SU-DHL-6 (cell line): ENCODE results near the gene SPATA6.
"Not testable (repeated sequence)": the region's sequence is repeated elsewhere in the genome, so short reads cannot be mapped to it uniquely, and the experiment has no call there.

Experiments
- H2AFZ ChIP-seq: fragments of 200-600 bp; sonication (generic); 2 replicates; pipeline ENCODE4 v1.6.1; 2014; ENCODE audit warnings: low read depth, mild to moderate bottlenecking, moderate library complexity, mixed read lengths, antibody characterized with exemption, low read length; ENCODE audit not compliant: severe bottlenecking
- H3F3A ChIP-seq: fragments of 200-600 bp; shearing (Covaris generic); 2 replicates; pipeline ENCODE4 v1.6.0; 2016; ENCODE audit warnings: antibody characterized with exemption, mild to moderate bottlenecking; ENCODE audit not compliant: insufficient read depth
- H3K27ac ChIP-seq: fragments of 200-600 bp; sonication (generic); 2 replicates; pipeline ENCODE4 v1.5.1; 2016; ENCODE audit warnings: low read depth, mild to moderate bottlenecking, low read length, moderate library complexity, mixed read lengths
- H3K27me3 ChIP-seq: fragments of 200-600 bp; sonication (generic), shearing (Covaris generic); 2 replicates; pipeline ENCODE4 v1.6.0; 2014; ENCODE audit warnings: mild to moderate bottlenecking, low read length
- H3K36me3 ChIP-seq: fragments of 200-600 bp; sonication (generic); 2 replicates; pipeline ENCODE4 v1.6.1; 2014; ENCODE audit warnings: mild to moderate bottlenecking, low read length, mixed read lengths
- H3K4me2 ChIP-seq: fragments of 300-600, 200-600 bp; shearing (Covaris generic), sonication (generic); 2 replicates; pipeline ENCODE4 v1.6.0; 2014; ENCODE audit warnings: low read length, low read depth, mild to moderate bottlenecking; ENCODE audit not compliant: poor library complexity, severe bottlenecking
- H3K4me3 ChIP-seq: fragments of 200-600 bp; sonication (generic); 2 replicates; pipeline ENCODE4 v1.5.1; 2014; ENCODE audit warnings: antibody characterized with exemption, low read length, mild to moderate bottlenecking, mixed read lengths; ENCODE audit not compliant: insufficient read depth, poor library complexity, severe bottlenecking
- H3K79me2 ChIP-seq: fragments of 200-600 bp; sonication (generic); 2 replicates; pipeline ENCODE4 v1.6.1; 2014; ENCODE audit warnings: mild to moderate bottlenecking, low read length, moderate library complexity; ENCODE audit not compliant: insufficient read depth
- H3K9ac ChIP-seq: fragments of 200-600 bp; sonication (generic); 2 replicates; pipeline ENCODE4 v1.7.0; 2014; ENCODE audit warnings: mild to moderate bottlenecking, low read length
- H3K9me2 ChIP-seq: fragments of 200-600 bp; sonication (generic); replicated peaks from 2 replicates; pipeline ENCODE4 v1.6.1; 2014; ENCODE audit warnings: low read length; ENCODE audit not compliant: insufficient read depth
- H3K9me3 ChIP-seq: fragments of 200-600 bp; sonication (generic); 2 replicates; pipeline ENCODE4 v1.6.1; 2014; ENCODE audit warnings: low read length, mixed read lengths; ENCODE audit not compliant: insufficient read depth
- H4K20me1 ChIP-seq: fragments of 200-600 bp; sonication (generic); 2 replicates; pipeline ENCODE4 v1.6.1; 2014; ENCODE audit warnings: low read depth, mild to moderate bottlenecking, antibody characterized with exemption, low read length, moderate library complexity, mixed read lengths
- CTCF ChIP-seq: fragments of 200-600 bp; sonication (generic); IDR thresholded peaks from one replicate; pipeline ENCODE4 v1.5.1; 2017; ENCODE audit warnings: antibody characterized with exemption, mild to moderate bottlenecking, low read length, moderate library complexity; ENCODE audit not compliant: insufficient read depth, poor library complexity, severe bottlenecking
- EZH2phosphoT487 ChIP-seq: fragments of 200-600 bp; sonication (generic), shearing (Covaris generic); conservative IDR thresholded peaks from 2 replicates; pipeline ENCODE4 v1.6.1; 2018; ENCODE audit warnings: mild to moderate bottlenecking, antibody characterized with exemption, low read length, moderate library complexity, mixed read lengths

SPATA6 gene

GRCh38 chr1:48442864-48443619, 29.0 kb downstream of the SPATA6 start:
- Histone ChIP-seq H3K9ac (no peak overlapping the region), H3K27ac (no peak overlapping the region), H3K27me3 (no peaks in the 10 kb centered on the region), H4K20me1 (no peaks in the 10 kb centered on the region), H3K4me2 (no peak overlapping the region), H3K9me2 (no peaks in the 10 kb centered on the region), H3K4me3 (no peak overlapping the region), H3F3A (no peaks in the 10 kb centered on the region), H2AFZ (no peak overlapping the region), H3K36me3 (no peaks in the 10 kb centered on the region), H3K9me3 (no peaks in the 10 kb centered on the region), H3K79me2 (no peaks in the 10 kb centered on the region)
- no peak for TF ChIP-seq CTCF
- no peak for TF ChIP-seq EZH2phosphoT487

GRCh38 chr1:48440786-48441185, 31.2 kb downstream of the SPATA6 start:
- H3K9ac ChIP-seq, H3K9me2 ChIP-seq, H4K20me1 ChIP-seq, H3K4me3 ChIP-seq, H3K27ac ChIP-seq, H3F3A ChIP-seq, H3K79me2 ChIP-seq, H3K9me3 ChIP-seq, H3K36me3 ChIP-seq, H3K4me2 ChIP-seq, H3K27me3 ChIP-seq, H2AFZ ChIP-seq: not testable (repeated sequence)

GRCh38 chr1:48439380-48439779, 32.6 kb downstream of the SPATA6 start:
- H3K9ac ChIP-seq: no peak overlapping the region
- H3K4me2 ChIP-seq: no peak overlapping the region
- no peaks in the 10 kb centered on the region for H3K9me2 ChIP-seq
- H3K79me2 ChIP-seq: no peaks in the 10 kb centered on the region
- H3F3A ChIP-seq: no peaks in the 10 kb centered on the region
- H3K27ac ChIP-seq: no peak overlapping the region
- TF ChIP-seq CTCF: no peak
- TF ChIP-seq EZH2phosphoT487: no peak
- H3K27me3 ChIP-seq: no peaks in the 10 kb centered on the region
- no peaks in the 10 kb centered on the region for H3K36me3 ChIP-seq
- H2AFZ ChIP-seq: no peak overlapping the region
- H3K4me3 ChIP-seq: no peak overlapping the region
- no peaks in the 10 kb centered on the region for H4K20me1 ChIP-seq
- no peaks in the 10 kb centered on the region for H3K9me3 ChIP-seq

- not testable (repeated sequence) for H3K4me3 ChIP-seq, H3K27me3 ChIP-seq, H4K20me1 ChIP-seq, H3F3A ChIP-seq, H3K9me2 ChIP-seq, H3K4me2 ChIP-seq, H3K79me2 ChIP-seq, H3K9ac ChIP-seq, H3K27ac ChIP-seq, H3K9me3 ChIP-seq, H2AFZ ChIP-seq, H3K36me3 ChIP-seq
Measured at GRCh38 chr1:48437379-48437778, 34.6 kb downstream of the SPATA6 start.

- H3K9me3 ChIP-seq, H3K9me2 ChIP-seq, H3K79me2 ChIP-seq, H3F3A ChIP-seq, H3K4me2 ChIP-seq, H2AFZ ChIP-seq, H3K9ac ChIP-seq, H4K20me1 ChIP-seq, H3K27me3 ChIP-seq, H3K4me3 ChIP-seq, H3K27ac ChIP-seq, H3K36me3 ChIP-seq: not testable (repeated sequence)
Measured at GRCh38 chr1:48435312-48436002, 36.5 kb downstream of the SPATA6 start.
